ENCODE results near the gene EOLA1. TPM values are rescaled to one million over a fixed set of nuclear protein-coding genes. Genes with fewer than 3 reads are reported as not detected.

Gene EOLA1
- total RNA-seq, 1 donor from 2014 or later = 20.7 TPM

Other genes starting within 250 kb of the EOLA1 start
- gene IDS, start 35.7 kb upstream of the EOLA1 start, total RNA-seq (ENCODE audit: low replicate concordance) = 46.8 and 173 TPM in 2 replicates
- gene HSFX3, start 8.9 kb downstream of the EOLA1 start, total RNA-seq (ENCODE audit: low replicate concordance) = not detected in 2 replicates
- not detected in 2 replicates for gene MAGEA9B, start 46.4 kb downstream of the EOLA1 start, total RNA-seq (ENCODE audit: low replicate concordance)
- gene HSFX2, start 54.3 kb downstream of the EOLA1 start, total RNA-seq (ENCODE audit: low replicate concordance) = not detected in 2 replicates
- 31.4 and 31.9 TPM in 2 replicates for gene TMEM185A, start 90.8 kb downstream of the EOLA1 start, total RNA-seq (ENCODE audit: low replicate concordance)
- gene MAGEA11, start 171.0 kb downstream of the EOLA1 start, total RNA-seq (ENCODE audit: low replicate concordance) = 0.17 and 0.19 TPM in 2 replicates
- 1.00 and 2.4 TPM in 2 replicates for gene HSFX1, start 233.1 kb downstream of the EOLA1 start, total RNA-seq (ENCODE audit: low replicate concordance)
- not detected in 2 replicates for gene MAGEA9, start 240.9 kb downstream of the EOLA1 start, total RNA-seq (ENCODE audit: low replicate concordance)

All from type B pancreatic cell (in vitro differentiated cells).